Adrenal gland (tissue), 12 donors: Measurements from ENCODE around the gene MORN1. TPM values are rescaled to one million over a fixed set of nuclear protein-coding genes. Genes with fewer than 3 reads are reported as not detected.

ENCODE experiments used
- DNase-seq, 7 donors: peaks; one replicate each; pipeline ENCODE4 v3.0.0-alpha.2; 2019 to 2020
- H3K27ac ChIP-seq, 5 donors: fragments of 200-600 bp; sonication (generic) in 4 of 5; 1 replicate in 3 of 5; 2 replicates in 2 of 5; pipeline versions ENCODE4 v1.5.1 to v1.8.0; 2016 to 2020; ENCODE audit warnings: mild to moderate bottlenecking in 1 of 5
- H3K27me3 ChIP-seq: fragments of 200-600 bp; 2 replicates; pipeline ENCODE4 v1.8.0; 2021
- H3K36me3 ChIP-seq, 2 donors: fragments of 200-600 bp; replicated peaks in 1 of 2; 1 replicate in 1 of 2; 2 replicates in 1 of 2; pipeline versions ENCODE4 v1.5.1 to v1.8.0; 2018 to 2022
- H3K4me1 ChIP-seq, 2 donors: fragments of 200-600 bp; replicated peaks in 1 of 2; 1 replicate in 1 of 2; 2 replicates in 1 of 2; pipeline versions ENCODE4 v1.5.1 to v1.8.0; 2018 to 2021
- H3K4me3 ChIP-seq, 4 donors: fragments of 200-600 bp; sonication (generic) in 3 of 4; one replicate each; pipeline ENCODE4 v1.5.1; 2016 to 2018
- H3K9me3 ChIP-seq, 3 donors: fragments of 200-600 bp; sonication (generic) in 1 of 3; replicated peaks in 1 of 3; 1 replicate in 2 of 3; 2 replicates in 1 of 3; pipeline versions ENCODE4 v1.5.1 to v1.8.0; 2016 to 2021
- CTCF ChIP-seq, 6 experiments: fragments of 450-650 bp in 4 of 6; fragments of 200-600 bp in 2 of 6; sonication (generic) in 1 of 6; IDR thresholded peaks; 1 replicate in 5 of 6; 2 replicates in 1 of 6; pipeline versions ENCODE4 v1.5.1 to v1.8.0; 2016 to 2021; ENCODE audit warnings: antibody characterized with exemption in 6 of 6, mild to moderate bottlenecking in 2 of 6, moderate library complexity in 1 of 6
- POLR2A ChIP-seq, 2 donors: fragments of 450-650 bp; IDR thresholded peaks; one replicate each; pipeline ENCODE4 v1.6.1; 2017; ENCODE audit warnings: antibody characterized with exemption in 2 of 2, mild to moderate bottlenecking in 2 of 2, moderate library complexity in 1 of 2
- WGBS, 4 donors: extraction: QIAGEN DNeasy Blood & Tissue Kit in 2 of 4; methylation state at CpG; one replicate each; pipeline versions ENCODE4 v1.1.5 to v1.1.7; 2013 to 2017; 5-methylcytosine and 5-hydroxymethylcytosine counted together
- intact Hi-C, 2 donors: fragments of 100-400 bp; cut with DNase I; formaldehyde crosslinking; loops; one replicate each; pipeline versions ENCODE4 v1.14.1 to v1.15.0; 2022 to 2023
- polyA plus RNA-seq, 3 donors: library from polyadenylated mRNA; stranded (reverse); fragments of 200-250 nt in 2 of 3; fragments of 350-450 nt in 1 of 3; fragmentation: Illumina TruSeq in 1 of 3; extraction: RNeasy Lipid Tissue Mini Kit (QIAGEN cat#74804) in 1 of 3; gene quantifications; one replicate each; pipeline ENCODE4 v1.2.3, GENCODE V29; 2013 to 2014
- total RNA-seq, 9 donors: library from RNA; depleted of rRNA in 4 of 9; stranded (reverse); fragments of >200 nt in 4 of 9; fragments of 120-200 nt in 1 of 9; fragmentation: NEBNext Ultra II Directional in 1 of 9; extraction: Animal tissue kit (Norgen Biotek cat#: 25700) in 1 of 9; gene quantifications; one replicate each; pipeline versions ENCODE4 v1.1.0 to v1.2.4, GENCODE V29; 2013 to 2023
- donor health status: healthy with polysubstance abuse.
- donor health status: Bipolar disorder and iron deficiency.
- donor health status: DM: yes; HTN: yes; CAD: no.
- donor health status: DM: no; HTN: no; CAD: no.
- donor health status: DM: no; HTN: no; CAD: no.
- donor health status: DM: yes; HTN: yes; CAD: no.

The MORN1 gene
- total and polyA plus RNA-seq, 12 donors: 1.8 to 14.1 (median 8.7) TPM

DNA sequence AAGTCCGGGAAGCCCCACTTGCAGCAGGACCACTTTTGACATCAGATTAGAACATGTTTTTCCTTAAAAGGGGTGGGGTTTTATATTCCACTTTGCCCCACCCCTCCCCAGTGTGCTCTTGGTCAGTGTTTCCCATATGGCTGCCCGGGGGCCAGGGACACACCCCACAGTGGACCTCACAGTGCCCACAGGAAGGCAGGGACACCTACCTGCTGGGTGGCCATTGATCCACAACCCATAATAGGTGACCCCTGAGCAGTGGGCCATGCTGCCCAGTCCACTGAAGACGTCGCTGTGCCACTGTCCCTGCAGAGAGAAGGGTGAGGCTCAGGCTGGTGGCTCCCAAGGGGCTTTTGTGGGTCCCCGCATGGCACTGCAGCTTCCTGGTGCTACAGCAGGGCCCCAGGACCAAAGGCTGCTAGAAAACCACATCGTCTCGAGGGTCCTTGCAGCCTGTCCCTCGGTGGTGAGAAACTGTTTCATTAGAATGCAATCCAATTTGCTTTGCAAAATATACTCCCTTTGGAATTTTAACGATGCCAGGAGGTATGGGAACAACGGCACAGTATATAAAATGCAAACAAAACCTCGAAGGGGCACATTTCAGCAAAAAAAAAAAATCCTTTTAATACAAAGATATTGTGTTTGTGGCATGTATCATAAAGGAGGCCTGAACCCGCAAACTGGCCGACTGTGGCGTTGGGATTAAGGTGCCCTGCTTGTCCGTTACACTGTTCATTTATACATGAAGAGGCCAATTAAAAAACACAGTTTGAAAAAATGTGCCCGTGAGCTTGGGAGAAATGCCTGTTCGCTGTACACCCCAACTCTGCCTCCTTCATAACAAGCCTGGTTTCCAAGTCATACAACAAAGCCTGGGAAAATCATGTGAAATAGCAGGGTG is 16.9 kb downstream of the MORN1 start:
- peak in 1 of 7 donors; percentile 7 for DNase-seq
- no peaks in the 10 kb centered on the region for H3K9me3 ChIP-seq
- TF ChIP-seq CTCF (IDR thresholded peaks at IDR 0.05) (no peak), POLR2A (IDR thresholded peaks at IDR 0.05) (no peak)
- H3K27ac ChIP-seq: no peak overlapping the region
- no peaks in the 10 kb centered on the region for H3K36me3 ChIP-seq
- intact Hi-C loops: no loop called here
- no peaks in the 10 kb centered on the region for H3K27me3 ChIP-seq
- 75 to 85% (median 78%) methylated on average over 15 to 17 of the region's 17 CpGs for WGBS, 4 donors
- H3K4me1 ChIP-seq: no peaks in the 10 kb centered on the region
- no peak overlapping the region for H3K4me3 ChIP-seq

GRCh38 chr1:2373551-2374251 is 17.7 kb downstream of the MORN1 start:
- H3K27me3 ChIP-seq: no peaks in the 10 kb centered on the region
- peak in 1 of 7 donors; percentile 10 for DNase-seq
- TF ChIP-seq CTCF (IDR thresholded peaks at IDR 0.05) (no peak), POLR2A (IDR thresholded peaks at IDR 0.05) (no peak)
- no peaks in the 10 kb centered on the region for H3K9me3 ChIP-seq
- no peak overlapping the region for H3K27ac ChIP-seq
- intact Hi-C loops: no loop called here
- no peaks in the 10 kb centered on the region for H3K4me1 ChIP-seq
- no peaks in the 10 kb centered on the region for H3K36me3 ChIP-seq
- H3K4me3 ChIP-seq: no peak overlapping the region
- WGBS, 4 donors: 83 to 87% (median 84%) methylated on average over 6 to 20 of the region's 20 CpGs

- intact Hi-C loops: no loop called here
- H3K4me1 ChIP-seq: no peaks in the 10 kb centered on the region
- no peak for TF ChIP-seq CTCF (IDR thresholded peaks at IDR 0.05)
- no peak for TF ChIP-seq POLR2A (IDR thresholded peaks at IDR 0.05)
- no peaks in the 10 kb centered on the region for H3K27me3 ChIP-seq
- peak in 1 of 7 donors; percentile 14 for DNase-seq
- no peaks in the 10 kb centered on the region for H3K9me3 ChIP-seq
- no peak overlapping the region for H3K4me3 ChIP-seq
- no peaks in the 10 kb centered on the region for H3K36me3 ChIP-seq
- WGBS, 4 donors: 90 to 93% (median 91%) methylated on average over 7 to 36 of the region's 36 CpGs
- no peak overlapping the region for H3K27ac ChIP-seq
These were observed 18.5 kb downstream of the MORN1 start for GRCh38 chr1:2372551-2373490.
